GM18517 (cell line): ENCODE results near the gene ZNF575.
"Not testable (repeated sequence)": the region's sequence is repeated elsewhere in the genome, so short reads cannot be mapped to it uniquely, and the experiment has no call there.

ENCODE experiments used
- ATAC-seq: cut with Tn5 transposase; IDR thresholded peaks from one replicate; pipeline ENCODE4 v1.9.1; 2021; ENCODE audit warnings: mild to moderate bottlenecking, moderate library complexity; ENCODE audit not compliant: unreplicated experiment

The ZNF575 gene

GRCh38 chr19:43540381-43540780 lies 7.4 kb downstream of the ZNF575 start:
- ATAC-seq = no peak

GRCh38 chr19:43541920-43542650 lies 9.1 kb downstream of the ZNF575 start:
- no peak for ATAC-seq

GRCh38 chr19:43544077-43544476 lies 11.1 kb downstream of the ZNF575 start:
- no peak for ATAC-seq

GRCh38 chr19:43545276-43545675 lies 12.3 kb downstream of the ZNF575 start:
- ATAC-seq = no peak

- ATAC-seq = no peak
Observed at GRCh38 chr19:43545981-43546380, 13.0 kb downstream of the ZNF575 start.

GRCh38 chr19:43546581-43546980 lies 13.6 kb downstream of the ZNF575 start:
- no peak for ATAC-seq

DNA sequence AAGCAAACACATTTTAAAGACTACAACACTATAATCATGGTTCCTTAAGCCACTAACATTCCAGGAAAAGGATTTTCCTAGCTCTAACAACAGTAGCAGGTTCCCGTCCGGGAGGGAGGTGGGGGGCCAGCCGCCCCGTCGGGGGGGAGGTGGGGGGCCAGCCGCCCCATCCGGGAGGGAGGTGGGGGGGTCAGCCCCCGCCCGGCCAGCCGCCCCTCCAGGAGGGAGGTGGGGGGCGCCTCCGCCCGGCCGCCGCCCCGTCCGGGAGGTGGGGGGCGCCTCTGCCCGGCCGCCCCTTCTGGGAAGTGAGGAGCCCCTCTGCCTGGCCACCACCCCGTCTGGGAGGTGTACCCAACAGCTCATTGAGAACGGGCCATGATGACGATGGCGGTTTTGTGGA lies 14.9 kb downstream of the ZNF575 start:
- ATAC-seq = not testable (repeated sequence)

GRCh38 chr19:43548706-43549105 lies 15.7 kb downstream of the ZNF575 start:
- ATAC-seq = no peak

GRCh38 chr19:43551399-43552197 lies 18.6 kb downstream of the ZNF575 start:
- no peak for ATAC-seq

- ATAC-seq = no peak
Observed at GRCh38 chr19:43552198-43552450, 19.1 kb downstream of the ZNF575 start.

- no peak for ATAC-seq
Observed at GRCh38 chr19:43552616-43553015, 19.6 kb downstream of the ZNF575 start.

- no peak for ATAC-seq
Observed at GRCh38 chr19:43553656-43554055, 20.7 kb downstream of the ZNF575 start.

DNA sequence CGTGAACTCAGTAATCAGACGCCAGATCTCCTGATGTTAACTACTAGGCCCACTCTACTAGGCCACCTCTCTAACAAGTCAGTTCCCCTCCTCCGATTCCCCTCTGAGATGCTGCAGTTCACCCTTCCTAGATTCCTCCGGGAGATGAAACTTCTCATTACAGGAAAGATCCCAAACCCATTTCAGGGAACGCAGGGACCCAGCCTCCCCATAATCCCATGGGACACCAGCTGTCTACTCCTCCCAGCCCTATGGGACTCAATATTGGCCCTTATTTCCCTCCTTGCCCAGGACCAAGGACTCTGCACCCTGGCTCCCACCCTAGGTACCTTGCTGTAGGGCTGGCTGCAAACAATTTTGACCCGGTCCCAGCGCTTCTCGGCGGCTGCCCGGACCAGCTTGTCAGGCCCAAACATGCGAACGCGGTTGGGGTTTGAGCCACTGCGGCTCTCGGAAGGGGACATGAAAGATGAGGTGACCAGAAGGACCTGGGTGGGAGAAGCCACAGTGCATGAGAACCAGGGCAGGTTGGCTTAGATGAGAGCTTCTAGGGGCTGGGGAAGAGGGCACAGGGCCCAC lies 21.4 kb downstream of the ZNF575 start:
- no peak for ATAC-seq

- no peak for ATAC-seq
Observed at GRCh38 chr19:43555185-43555770, 22.3 kb downstream of the ZNF575 start.

- no peak for ATAC-seq
Observed at GRCh38 chr19:43560687-43561086, 27.7 kb downstream of the ZNF575 start.

DNA sequence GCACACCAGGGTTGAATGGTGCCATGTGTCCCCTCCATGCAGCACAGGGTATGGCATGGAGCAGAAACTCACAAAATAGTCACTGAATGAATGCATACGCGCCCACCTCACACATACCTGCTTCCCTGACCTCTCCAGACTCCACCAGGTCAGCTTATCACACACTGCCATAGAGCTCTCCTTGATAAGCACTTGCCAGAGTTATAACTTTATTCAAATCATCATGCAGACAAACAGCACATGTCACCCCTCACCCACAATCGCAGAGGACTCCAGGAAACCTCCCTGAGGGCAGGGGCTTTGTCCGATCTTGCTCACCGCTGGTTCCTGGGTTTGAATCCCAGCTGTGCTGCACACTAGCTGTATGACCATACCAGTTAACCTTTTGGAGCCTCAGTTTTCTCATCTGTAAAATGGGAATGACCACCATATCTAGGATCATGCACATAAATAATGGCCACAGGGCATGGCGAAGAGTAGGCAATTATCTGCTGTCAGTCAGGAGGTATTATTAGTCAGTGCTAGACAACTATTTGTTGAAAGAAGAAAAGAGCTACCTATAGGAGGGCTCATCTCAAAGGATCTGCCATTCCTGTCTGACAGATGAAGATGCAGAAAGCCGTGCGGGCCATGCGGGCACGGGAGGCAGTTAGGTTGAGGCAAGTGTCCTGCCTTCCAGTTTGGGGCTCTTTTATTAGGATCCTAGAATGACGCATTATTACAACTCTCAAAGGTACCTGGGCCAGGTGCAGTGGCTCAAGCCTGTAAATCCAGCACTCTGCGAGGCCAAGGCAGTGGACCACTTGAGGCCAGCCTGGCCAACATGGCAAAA lies 28.4 kb downstream of the ZNF575 start:
- ATAC-seq = no peak

- no peak for ATAC-seq
Observed at GRCh38 chr19:43562226-43562697, 29.3 kb downstream of the ZNF575 start.

GRCh38 chr19:43562698-43563241 lies 29.8 kb downstream of the ZNF575 start:
- ATAC-seq = no peak

DNA sequence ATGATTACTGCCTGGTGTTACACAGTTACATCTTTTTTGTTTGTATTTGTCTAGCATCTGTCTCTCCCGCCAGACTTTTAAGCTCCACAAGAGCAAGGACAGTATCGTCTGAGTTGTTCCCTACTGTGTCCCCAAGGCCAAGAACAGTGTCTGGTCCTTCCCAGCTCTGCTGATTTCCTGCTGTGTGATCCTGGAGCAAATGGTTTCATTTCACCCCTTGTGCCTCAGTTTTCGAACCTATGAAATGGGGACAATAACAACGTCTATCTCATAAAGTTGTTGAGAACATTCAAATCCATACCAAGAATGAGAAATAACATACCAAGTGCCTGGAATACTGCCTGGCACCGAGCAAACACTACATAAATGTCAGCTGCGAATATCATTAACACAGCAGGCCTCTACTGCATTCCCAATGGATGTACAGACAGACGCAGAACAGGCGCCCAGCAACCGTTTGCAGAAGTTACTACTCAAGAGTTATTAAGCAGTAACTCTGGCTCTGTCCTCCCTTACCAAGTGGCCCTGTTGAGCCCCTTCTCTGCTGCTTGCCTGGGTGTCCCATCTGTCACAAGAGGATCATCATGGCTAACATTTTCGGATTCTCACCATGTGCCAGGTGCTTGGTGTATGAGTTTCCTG lies 30.9 kb downstream of the ZNF575 start:
- ATAC-seq = no peak

DNA sequence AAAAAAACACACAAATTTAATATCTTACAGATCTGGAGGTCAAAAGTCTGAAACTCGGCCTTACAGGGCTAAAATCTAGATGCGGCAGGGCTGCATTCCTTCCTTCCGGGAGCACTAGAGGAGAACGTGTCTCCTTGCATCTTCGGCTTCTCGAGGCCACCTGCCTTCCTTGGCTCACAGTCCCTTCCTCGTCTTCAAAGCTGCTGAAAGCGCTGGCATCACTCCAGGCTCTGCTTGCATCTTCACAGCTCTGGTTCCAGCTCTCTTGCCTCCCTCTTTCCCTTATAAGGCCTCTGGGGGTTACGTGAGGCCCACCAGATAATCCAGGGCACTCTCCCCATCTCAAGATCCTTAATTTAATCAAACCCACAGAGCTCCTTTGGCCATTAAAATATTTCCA lies 31.8 kb downstream of the ZNF575 start:
- no peak for ATAC-seq
